ENCODE results near the gene KPNA6.

KPNA6 gene

DNA sequence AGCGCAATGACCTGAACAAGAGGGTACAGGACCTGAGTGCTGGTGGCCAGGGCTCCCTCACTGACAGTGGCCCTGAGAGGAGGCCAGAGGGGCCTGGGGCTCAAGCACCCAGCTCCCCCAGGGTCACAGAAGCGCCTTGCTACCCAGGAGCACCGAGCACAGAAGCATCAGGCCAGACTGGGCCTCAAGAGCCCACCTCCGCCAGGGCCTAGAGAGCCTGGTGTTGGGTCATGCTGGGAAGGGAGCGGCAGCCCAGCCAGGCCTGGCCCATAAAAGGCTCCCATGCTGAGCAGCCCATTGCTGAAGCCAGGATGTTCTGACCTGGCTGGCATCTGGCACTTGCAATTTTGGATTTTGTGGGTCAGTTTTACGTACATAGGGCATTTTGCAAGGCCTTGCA, 87.1 kb downstream of the KPNA6 start:
- DNase-seq, result no peak

- no peak for DNase-seq
Measured at GRCh38 chr1:32195531-32195930, 87.7 kb downstream of the KPNA6 start.

DNA sequence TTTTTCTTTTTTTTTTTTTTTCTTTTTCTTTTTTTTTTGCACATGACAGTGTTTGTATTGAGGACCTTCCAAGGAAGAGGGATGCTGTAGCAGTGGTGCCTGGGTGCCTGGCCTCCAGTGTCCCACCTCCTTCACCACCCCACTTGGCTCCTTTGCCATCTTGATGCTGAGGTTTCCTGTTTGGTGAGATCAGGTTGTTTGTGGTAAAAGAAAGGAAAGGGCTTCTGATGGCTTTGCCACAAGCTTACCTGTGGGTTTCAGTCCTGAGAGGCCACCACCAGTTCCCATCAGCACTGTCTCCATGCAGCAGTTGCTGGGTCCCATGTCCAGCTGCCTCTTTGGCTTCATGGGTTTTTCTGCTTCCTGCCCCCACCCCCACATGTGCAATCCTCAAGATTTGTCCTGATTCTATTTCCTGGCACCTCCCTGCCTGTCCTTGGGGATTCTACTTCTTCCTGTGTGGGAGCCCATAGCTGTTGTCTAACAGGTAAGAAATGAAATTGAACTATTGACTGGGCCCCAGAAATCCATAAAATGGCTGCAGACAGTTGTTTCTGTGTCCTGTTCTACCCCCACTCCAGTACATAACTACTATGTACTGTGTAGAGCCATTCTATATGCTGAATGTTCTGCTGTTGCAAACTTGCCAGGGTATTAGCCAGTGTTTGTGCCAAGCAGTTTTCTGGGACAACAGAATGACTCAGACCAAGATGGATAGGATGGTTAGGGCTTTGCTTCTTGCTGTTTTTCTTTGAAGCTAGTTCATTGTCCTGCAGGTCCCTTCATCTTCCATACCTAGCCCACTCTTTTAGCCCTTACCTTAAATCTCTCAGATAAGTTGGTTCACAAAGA, 88.3 kb downstream of the KPNA6 start:
- DNase-seq, result no peak

GRCh38 chr1:32197074-32197473, 89.2 kb downstream of the KPNA6 start:
- DNase-seq, result no peak

DNA sequence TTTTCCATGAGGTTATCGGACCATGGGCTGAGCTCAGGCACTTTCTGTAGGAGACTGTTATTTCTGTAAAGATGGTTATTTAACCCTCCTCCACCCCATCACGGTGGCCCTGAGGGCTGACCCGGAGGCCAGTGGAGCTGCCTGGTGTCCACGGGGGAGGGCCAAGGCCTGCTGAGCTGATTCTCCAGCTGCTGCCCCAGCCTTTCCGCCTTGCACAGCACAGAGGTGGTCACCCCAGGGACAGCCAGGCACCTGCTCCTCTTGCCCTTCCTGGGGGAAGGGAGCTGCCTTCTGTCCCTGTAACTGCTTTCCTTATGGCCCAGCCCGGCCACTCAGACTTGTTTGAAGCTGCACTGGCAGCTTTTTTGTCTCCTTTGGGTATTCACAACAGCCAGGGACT, 90.0 kb downstream of the KPNA6 start:
- DNase-seq, result no peak

DNA sequence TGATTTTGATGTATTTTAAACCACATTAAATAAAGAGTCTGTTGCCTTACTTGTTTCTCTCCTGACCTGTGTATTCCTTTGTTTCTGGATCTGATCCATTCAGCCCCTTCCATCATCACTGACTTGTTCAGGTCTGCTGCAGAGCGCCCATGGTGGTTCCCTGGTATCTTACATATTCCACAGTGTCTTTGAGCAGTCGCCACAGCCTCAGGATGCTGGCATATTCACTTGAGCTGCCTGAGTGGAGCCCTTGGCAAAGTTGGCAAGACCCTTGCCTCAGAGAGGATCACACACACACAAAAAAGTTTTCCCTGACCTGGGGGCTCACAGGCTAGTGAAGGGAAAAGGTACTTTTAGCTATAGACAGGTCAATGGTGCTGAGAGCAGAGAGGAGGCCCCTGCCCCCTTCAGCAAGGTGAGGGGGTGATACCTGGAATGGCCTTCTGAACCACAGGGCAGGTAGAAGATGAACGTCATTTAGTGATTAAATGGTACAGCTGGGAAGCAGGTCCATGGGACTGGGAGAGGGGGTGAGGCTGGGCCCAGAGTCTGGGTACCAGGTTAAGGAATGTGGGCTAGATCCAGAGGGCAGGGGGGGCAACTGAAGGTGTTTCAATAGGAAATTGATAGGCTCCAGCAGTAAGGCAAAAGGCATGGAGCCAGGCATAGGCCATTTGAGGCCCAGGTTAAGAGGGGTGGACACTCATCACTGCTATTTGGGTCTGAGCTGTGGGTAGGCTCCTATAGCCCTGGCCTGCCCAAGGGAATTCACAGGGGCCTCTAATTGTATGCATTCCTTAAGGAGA, 90.6 kb downstream of the KPNA6 start:
- no peak for DNase-seq

DNA sequence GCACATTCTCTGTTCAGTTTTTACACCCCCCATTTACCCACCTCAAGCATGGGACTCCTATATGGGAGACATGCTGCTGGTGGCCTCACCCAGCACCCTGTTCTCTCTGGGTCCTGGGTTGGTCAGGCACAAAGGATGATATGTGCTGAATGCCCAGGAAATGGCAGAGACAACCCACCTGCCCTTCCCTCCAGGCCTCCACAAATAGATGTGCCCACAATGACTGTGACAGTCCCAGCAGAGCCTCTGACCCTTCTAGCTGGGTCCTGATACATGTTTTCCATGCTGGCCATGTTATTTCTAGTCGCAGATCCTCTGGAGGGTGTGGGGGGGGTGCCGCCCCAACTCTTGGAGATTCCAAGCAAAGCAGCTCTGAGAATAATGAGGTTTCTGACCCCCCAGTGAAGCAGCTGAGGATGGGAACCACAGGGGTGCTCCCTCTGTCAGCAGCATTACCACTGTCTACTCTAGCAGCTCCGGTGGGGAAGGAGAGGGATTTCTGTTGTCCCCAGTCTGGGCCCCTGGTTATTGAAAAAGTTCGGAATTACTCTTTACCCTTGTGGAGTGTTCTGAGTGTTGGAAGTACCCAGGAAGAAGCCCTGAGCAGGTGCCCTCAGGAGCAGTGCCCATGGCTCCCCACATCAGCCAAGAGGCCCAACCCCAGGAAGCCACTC, 91.3 kb downstream of the KPNA6 start:
- no peak for DNase-seq

GRCh38 chr1:32199717-32200072, 91.8 kb downstream of the KPNA6 start:
- DNase-seq, result peak; percentile 62

DNA sequence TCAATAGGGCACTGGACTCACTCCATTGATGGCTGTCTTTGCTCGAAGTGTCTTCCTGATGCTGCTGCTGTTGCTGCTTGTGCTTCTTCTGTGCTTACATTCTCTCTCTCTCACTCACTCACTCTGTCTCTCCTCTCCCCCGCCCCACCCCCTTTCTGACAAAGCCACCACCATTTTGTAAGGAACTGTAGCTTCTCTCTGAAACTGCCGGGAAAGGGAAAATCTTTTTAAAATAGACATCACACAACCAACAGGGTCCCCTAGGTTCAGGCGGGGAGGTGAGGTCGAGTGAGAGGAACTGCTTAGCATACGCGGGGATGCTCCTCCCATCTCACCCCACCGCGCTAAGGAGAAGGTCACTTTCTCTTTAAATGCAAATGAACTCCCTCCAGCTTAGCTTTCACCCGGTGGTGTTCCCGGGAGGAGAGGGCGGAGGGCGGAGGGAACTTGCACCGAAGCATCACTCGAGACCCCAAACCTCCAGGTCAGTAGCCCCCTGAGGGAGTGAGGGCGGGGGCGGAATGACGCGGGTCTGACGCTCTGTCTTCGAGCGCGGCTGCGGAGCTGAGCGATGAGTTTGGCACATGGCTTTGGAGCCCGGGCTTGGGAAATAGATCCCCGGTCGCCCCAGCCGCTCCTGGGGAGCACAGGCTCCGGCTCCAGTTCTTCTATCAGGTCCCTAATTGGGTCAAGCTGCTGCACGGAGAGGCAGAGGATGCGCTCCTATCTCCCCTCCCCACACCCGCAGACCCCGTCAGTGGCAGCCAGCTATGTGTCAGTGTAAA, 92.6 kb downstream of the KPNA6 start, which contains the start of gene CCDC28B:
TSS of gene CCDC28B (plus strand) at position 370 of the 785 bp plus-strand sequence. CDS start 1,341 bp downstream, outside the sequence.
- DNase-seq, result peak; percentile 65

DNA sequence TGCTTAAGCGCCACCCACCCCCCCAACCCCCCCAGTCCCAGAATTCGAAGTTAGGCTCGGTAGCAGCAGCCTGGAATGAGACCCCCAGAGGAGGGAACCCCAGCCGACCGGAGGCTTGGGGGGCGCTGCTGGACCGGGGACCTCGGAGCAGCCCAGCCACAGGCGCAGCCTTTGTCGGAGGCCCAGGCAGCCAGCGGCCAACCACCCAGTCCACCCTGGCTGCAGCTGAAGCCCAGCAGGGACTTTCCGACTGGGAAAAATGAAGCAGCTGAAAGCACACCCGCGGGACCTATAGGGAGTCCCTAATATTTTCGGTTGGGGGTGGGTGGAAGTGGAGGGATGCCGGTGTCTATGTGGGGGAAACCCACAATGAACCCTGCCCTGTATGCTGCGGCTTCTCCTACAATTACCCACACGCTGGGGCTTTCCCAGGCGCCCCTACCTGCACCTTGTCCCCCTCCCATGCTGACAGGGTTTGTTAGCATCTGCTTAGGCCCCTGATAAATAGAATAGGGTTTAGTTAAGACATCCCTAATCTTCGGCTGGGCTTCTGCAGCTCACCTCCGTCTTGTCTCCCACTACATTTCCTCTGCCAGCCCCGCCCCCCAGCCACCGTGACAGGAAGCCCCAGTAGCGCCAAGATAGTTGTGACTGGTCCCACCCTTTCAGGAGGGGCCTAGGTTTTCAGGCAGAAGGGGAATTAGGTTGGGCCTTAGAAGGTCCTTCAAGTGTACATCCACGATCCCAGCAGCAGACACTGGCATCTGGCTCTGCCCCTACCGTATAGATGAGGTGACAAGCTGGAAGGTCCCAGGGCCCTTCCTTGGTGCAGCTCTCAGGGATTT, 93.4 kb downstream of the KPNA6 start:
- peak; percentile 13 for DNase-seq

- no peak for DNase-seq
Measured at GRCh38 chr1:32204943-32205361, 97.1 kb downstream of the KPNA6 start.

DNA sequence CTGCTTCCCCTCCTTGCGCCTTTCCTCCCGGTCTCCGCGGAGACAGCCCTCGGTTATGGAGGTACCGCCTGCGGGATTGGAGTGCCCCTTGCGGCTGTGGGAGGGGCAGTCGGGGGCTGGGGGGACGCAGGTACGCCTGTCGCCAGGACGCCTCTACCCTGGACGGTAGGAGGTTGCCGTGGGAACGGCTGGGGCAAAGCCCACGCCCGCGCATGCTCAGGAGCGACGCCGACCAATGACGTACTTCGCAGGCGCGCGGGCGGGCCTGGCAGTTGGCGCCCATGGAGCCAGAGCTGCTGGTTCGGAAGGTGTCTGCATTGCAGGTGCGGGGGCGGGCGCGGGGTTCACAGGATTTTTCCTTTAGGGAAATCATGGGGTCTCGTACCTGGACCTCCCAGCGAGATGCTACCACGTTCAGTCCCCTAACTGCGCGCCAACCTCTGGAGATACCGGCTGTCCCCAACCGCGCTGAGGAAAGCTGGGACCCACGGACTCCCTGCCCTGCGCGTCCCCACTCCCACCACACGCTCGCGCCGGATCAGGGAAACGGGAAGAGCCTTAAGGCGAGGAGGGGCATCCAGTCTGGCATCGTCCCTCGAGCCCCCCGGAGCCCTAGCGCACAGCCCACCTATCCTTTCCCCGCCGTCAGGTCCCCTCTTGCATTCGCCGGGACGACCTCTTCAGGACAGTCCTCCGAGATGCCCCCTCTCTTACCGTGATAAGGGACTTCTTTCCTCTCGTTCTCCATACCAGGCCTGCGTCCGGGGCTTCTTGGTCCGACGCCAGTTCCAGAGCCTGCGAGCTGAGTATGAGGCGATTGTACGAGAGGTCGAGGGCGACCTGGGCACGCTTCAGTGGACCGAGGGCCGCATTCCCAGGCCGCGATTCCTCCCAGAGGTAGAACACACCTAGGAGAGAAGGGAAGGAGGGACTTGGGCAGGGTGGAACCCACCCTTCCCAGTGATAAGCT, 97.8 kb downstream of the KPNA6 start, which contains the start of gene IQCC:
TSS of gene IQCC (plus strand) at position 271 of the 970 bp plus-strand sequence. CDS start at position 282, 11 bp downstream.
- peak; percentile 94 for DNase-seq

DNA sequence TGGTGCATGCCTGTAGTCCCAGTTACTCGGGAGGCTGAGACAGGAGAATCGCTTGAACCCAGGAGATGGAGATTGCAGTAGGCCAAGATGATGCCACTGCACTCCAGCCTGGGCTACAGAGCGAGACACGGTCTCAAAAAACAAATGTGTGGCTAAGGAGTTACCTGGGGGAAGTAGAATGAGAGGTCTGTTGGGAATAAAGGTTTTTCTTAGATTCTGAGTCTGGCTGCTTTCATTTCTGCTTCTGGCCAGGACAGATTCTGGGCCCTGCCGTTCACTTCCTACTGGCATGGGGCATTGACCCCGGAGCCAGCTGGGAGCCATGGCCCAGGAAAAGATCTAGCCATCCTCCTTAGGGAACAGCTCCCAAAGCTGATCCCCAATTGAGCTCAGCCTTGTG, 100.6 kb downstream of the KPNA6 start:
- no peak for DNase-seq

DNA sequence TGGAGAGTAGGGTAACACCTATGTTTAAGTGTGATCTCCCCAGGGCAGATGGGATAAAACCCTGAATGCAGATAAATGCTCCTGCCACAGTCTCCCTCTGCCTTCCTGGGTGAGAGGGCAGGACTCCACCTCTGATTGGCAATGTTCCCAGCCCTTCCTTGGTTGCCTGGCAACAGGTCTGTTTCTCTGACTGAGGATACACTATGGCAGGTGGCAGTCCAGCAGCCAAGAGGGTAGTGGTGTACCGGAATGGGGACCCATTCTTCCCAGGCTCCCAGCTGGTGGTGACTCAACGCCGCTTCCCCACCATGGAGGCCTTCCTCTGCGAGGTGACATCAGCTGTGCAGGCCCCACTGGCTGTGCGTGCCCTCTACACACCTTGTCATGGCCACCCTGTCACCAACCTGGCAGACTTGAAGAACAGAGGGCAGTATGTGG, 101.1 kb downstream of the KPNA6 start, which contains the start of gene DCDC2B:
TSS of gene DCDC2B (plus strand) at position 199 of the 438 bp plus-strand sequence. CDS start at position 204, 5 bp downstream.
- DNase-seq, result peak; percentile 96

DNA sequence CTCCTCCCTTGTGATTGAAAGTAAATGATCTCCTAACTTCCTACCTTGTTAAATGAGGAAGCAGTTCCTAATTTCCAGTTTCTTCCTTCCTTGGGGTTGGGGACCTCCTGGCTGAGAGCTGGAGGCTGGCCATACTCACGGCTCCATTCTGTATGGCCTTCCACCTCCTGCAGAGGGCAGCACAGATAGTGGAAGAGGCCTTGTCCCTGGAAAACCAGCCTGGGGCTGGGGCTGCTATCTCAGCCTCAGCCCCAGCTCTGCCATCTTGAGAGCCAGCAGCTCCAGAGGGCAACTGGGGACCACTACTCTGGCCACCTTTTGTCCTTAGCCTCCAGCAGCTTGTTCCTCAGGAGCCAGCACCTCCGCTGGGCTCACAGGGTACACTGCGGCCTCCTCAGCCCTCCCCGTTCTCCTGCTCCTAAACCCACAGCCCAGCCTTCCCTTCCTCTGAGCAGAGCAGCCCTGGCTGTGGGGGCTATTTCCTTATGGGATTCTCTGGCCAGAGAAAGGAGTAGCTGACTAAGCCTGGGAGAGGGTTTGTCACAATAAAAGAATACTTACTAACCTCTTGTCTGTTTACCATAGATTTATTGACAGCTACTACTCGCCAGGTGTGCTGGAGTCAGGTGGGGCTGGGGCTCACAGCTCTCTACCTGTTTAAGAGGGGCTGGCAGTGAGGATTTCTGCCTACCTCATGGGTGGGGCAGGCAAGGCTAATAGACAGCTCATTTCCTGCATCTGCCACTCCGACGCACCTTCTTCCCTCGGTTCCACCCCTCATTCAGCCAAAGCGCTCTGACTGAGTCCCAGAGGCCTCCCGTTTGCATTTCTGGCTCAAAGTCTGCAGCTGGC, 108.0 kb downstream of the KPNA6 start:
- DNase-seq, result peak; percentile 43

GRCh38 chr1:32216566-32216965, 108.7 kb downstream of the KPNA6 start:
- no peak for DNase-seq

DNA sequence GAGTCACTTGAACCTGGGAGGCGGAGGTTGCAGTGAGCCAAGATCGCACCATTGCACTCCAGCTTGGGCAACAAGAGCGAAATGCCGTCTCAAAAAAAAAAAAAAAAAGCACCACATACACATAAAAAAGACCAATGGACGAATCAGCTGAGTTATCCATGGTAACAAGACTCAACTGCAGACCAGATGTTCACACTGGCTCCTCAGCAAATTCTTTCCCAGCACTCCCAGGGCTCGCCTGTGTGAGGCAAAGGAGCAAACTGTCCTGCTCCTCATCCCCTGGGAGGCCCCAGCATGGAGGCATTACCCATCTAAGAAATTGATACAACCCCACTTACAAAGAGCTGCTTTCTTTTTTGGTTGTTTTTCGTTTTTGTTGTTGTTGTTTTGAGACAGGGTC, 111.2 kb downstream of the KPNA6 start:
- DNase-seq, result no peak

GRCh38 chr1:32220746-32221580, 113.1 kb downstream of the KPNA6 start:
- DNase-seq, result peak; percentile 97

Measured in DMS79 (cell line).